Calu3 (cell line): ENCODE measurements around the gene NRG3. TPM values are rescaled to one million over a fixed set of nuclear protein-coding genes. Genes with fewer than 3 reads are reported as not detected.

ENCODE experiments used
- BruUV-seq: library from RNA; stranded (reverse); fragments of 400-500 nt; replicated peaks from 2 replicates; lab custom pipeline; 2021; lab: Mats Ljungman, UMichigan
- CTCF ChIA-PET: fragments of 300-600 bp; sonication (Branson Sonifier 250); formaldehyde crosslinking; loops from one replicate; lab custom pipeline; 2022; ENCODE audit warnings: antibody characterized with exemption; lab: Charles Lee
- DNase-seq: peaks from one replicate; pipeline ENCODE4 v3.0.0; 2022
- H3K27ac Mint-ChIP-seq: one replicate; pipeline ENCODE4 v1.8.0; 2022; ENCODE audit warnings: mixed read lengths; ENCODE audit not compliant: unreplicated experiment
- H3K27me3 Mint-ChIP-seq: one replicate; pipeline ENCODE4 v1.8.0; 2022; ENCODE audit warnings: mixed read lengths; ENCODE audit not compliant: unreplicated experiment
- H3K36me3 Mint-ChIP-seq: one replicate; pipeline ENCODE4 v1.8.0; 2022; ENCODE audit warnings: mild to moderate bottlenecking, moderate library complexity, mixed read lengths; ENCODE audit not compliant: insufficient read depth, unreplicated experiment
- H3K4me1 Mint-ChIP-seq: one replicate; pipeline ENCODE4 v1.8.0; 2022; ENCODE audit warnings: mild to moderate bottlenecking, low read depth, mixed read lengths; ENCODE audit not compliant: unreplicated experiment
- H3K4me3 Mint-ChIP-seq: one replicate; pipeline ENCODE4 v1.8.0; 2022; ENCODE audit warnings: mild to moderate bottlenecking, low read depth, moderate library complexity, mixed read lengths; ENCODE audit not compliant: unreplicated experiment
- H3K9me3 Mint-ChIP-seq: one replicate; pipeline ENCODE4 v1.8.0; 2022; ENCODE audit warnings: low read depth, mixed read lengths; ENCODE audit not compliant: unreplicated experiment
- intact Hi-C: fragments of 100-400 bp; cut with micrococcal nuclease; formaldehyde crosslinking; loops from one replicate; pipeline ENCODE4 v1.10.0; 2022; ENCODE audit not compliant: unreplicated experiment
- total RNA-seq: library from RNA; stranded (reverse); gene quantifications from 2 replicates; pipeline ENCODE4 v1.2.3, GENCODE V29; 2022
- TF ChIP-seq, protein P1 (sequence below): fragments of 200-600 bp; IDR thresholded peaks from one replicate; pipeline ENCODE4 v1.8.0; 2022; ENCODE audit warnings: antibody characterized with exemption; ENCODE audit not compliant: unreplicated experiment

The NRG3 gene
- total RNA-seq, 1 experiment from 2014 or later, result 46.3 TPM

DNA sequence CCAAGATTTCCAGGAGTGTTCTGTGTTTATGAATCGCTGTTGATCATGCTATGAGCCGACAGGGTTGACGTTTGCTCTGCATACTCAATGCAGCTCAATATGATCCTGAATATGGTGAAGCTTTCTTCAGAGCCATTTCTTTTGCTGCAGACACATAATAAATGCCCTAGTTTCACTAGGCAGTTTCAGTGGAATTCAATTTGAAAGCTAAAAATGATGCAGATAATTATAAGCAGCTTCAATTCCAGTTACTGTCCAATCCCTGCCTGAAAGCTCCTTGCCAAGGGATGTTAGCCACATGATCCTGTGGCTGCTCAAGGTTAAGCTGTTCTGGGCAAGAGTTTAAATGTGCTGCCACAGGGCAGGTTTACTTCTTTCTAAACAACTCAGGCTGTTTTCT, 805.6 kb downstream of the NRG3 start:
- TF ChIP-seq, protein P1, sequence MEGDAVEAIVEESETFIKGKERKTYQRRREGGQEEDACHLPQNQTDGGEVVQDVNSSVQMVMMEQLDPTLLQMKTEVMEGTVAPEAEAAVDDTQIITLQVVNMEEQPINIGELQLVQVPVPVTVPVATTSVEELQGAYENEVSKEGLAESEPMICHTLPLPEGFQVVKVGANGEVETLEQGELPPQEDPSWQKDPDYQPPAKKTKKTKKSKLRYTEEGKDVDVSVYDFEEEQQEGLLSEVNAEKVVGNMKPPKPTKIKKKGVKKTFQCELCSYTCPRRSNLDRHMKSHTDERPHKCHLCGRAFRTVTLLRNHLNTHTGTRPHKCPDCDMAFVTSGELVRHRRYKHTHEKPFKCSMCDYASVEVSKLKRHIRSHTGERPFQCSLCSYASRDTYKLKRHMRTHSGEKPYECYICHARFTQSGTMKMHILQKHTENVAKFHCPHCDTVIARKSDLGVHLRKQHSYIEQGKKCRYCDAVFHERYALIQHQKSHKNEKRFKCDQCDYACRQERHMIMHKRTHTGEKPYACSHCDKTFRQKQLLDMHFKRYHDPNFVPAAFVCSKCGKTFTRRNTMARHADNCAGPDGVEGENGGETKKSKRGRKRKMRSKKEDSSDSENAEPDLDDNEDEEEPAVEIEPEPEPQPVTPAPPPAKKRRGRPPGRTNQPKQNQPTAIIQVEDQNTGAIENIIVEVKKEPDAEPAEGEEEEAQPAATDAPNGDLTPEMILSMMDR, result no peak
- intact Hi-C loops, result no loop called here
- Mint-ChIP-seq H3K4me1 (no peaks in the 10 kb centered on the region), H3K9me3 (peaks cover 4% of the 10 kb centered on the region), H3K4me3 (no peak overlapping the region), H3K27me3 (no peaks in the 10 kb centered on the region), H3K27ac (no peak overlapping the region), H3K36me3 (no peaks in the 10 kb centered on the region)
- CTCF ChIA-PET, result no interaction called here
- DNase-seq, result no peak
- no TSS peak for BruUV-seq

DNA sequence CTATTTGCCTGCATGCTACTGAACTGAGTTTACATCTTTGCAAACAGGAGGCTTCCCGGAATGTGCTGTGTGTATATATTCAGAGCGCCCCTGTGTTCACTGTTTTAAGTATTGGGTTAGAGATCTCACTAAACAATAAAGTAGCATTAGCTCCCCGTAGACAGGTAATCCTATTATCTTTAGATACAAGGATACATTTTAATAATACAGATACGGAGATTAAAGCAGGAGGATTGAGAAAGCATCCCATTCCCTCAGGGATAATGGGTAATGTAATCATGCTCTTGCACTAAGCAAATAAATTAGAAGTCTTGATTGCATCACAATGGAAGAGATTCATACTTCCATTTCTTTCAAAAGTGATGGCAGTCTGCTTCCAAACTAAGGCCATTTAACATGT, 809.0 kb downstream of the NRG3 start:
- Mint-ChIP-seq H3K36me3 (no peaks in the 10 kb centered on the region), H3K27ac (no peak overlapping the region), H3K27me3 (no peaks in the 10 kb centered on the region), H3K4me1 (no peaks in the 10 kb centered on the region), H3K4me3 (no peak overlapping the region), H3K9me3 (no peaks in the 10 kb centered on the region)
- TF ChIP-seq, protein P1, result no peak
- DNase-seq, result no peak
- intact Hi-C loops, result no loop called here
- CTCF ChIA-PET, result no interaction called here
- no TSS peak for BruUV-seq

DNA sequence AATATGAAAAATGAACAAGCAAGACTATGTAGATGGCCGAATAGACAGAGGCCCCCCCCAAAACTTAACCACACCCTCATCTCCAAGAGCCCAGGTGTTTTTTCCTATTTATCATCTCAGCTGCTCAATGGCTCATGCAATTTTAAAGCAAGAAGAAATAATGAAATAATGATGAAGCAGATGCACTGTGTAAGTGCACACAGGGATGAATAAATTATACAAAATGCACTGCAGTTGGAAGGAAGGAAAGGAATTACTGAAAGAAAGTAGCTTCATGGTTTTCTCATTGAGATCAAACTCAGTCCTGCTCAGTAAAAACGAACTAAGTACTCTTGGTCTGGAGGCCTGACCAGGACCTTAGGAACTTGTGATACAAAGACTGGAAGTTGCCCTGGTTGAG, 810.1 kb downstream of the NRG3 start:
- no peaks in the 10 kb centered on the region for H3K4me1 Mint-ChIP-seq
- intact Hi-C loops, result no loop called here
- no peak overlapping the region for H3K27ac Mint-ChIP-seq
- no peak overlapping the region for H3K4me3 Mint-ChIP-seq
- DNase-seq, result no peak
- CTCF ChIA-PET, result no interaction called here
- no TSS peak for BruUV-seq
- TF ChIP-seq, protein P1, result no peak
- H3K36me3 Mint-ChIP-seq, result no peaks in the 10 kb centered on the region
- no peaks in the 10 kb centered on the region for H3K9me3 Mint-ChIP-seq
- no peaks in the 10 kb centered on the region for H3K27me3 Mint-ChIP-seq

DNA sequence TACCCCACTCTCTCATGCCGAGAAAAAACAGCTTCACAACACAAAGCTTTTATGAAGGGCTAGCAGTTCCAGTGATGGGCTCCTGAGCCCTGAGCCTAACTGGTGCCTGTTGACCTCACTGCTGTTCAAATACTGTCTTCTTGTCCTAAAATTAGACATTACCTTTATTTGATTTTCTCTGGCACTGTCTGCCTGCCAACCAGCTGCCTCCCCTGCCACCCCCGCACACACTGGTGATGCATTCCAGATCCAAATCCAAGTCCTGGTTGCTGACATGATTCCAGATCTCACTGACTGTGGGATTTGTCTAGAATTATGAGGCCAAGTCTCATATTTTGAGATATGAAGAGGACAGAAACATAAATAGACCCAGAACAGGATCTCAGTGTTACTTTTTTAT, 816.2 kb downstream of the NRG3 start:
- TF ChIP-seq, protein P1, result no peak
- H3K9me3 Mint-ChIP-seq, result peaks cover 3% of the 10 kb centered on the region
- no peaks in the 10 kb centered on the region for H3K4me1 Mint-ChIP-seq
- intact Hi-C loops, result no loop called here
- CTCF ChIA-PET, result no interaction called here
- H3K36me3 Mint-ChIP-seq, result no peaks in the 10 kb centered on the region
- BruUV-seq, result no TSS peak
- no peaks in the 10 kb centered on the region for H3K27me3 Mint-ChIP-seq
- H3K27ac Mint-ChIP-seq, result no peak overlapping the region
- no peak overlapping the region for H3K4me3 Mint-ChIP-seq
- no peak for DNase-seq
